GM13977 (cell line): ENCODE results near the gene SCYL1.

Source experiments
- DNase-seq: peaks from one replicate; pipeline ENCODE4 v3.0.0; 2012; ENCODE audit warnings: low spot score
- in situ Hi-C: fragments of 300-500 bp; cut with MboI; formaldehyde crosslinking; loops from one replicate; pipeline ENCODE4 v1.12.0; 2022; ENCODE audit warnings: low sequenced_read_pairs, low pct_unique_long_range_greater_than_20kb, mixed read lengths, inconsistent platforms; ENCODE audit not compliant: unreplicated experiment
- TF ChIP-seq, protein P1 (sequence below): IDR thresholded peaks from 2 replicates; pipeline ENCODE4 v1.5.1; 2012; ENCODE audit warnings: mild to moderate bottlenecking, control low read depth; ENCODE audit not compliant: insufficient read depth; ENCODE audit errors: extremely low read depth, missing control alignments

Gene SCYL1

DNA sequence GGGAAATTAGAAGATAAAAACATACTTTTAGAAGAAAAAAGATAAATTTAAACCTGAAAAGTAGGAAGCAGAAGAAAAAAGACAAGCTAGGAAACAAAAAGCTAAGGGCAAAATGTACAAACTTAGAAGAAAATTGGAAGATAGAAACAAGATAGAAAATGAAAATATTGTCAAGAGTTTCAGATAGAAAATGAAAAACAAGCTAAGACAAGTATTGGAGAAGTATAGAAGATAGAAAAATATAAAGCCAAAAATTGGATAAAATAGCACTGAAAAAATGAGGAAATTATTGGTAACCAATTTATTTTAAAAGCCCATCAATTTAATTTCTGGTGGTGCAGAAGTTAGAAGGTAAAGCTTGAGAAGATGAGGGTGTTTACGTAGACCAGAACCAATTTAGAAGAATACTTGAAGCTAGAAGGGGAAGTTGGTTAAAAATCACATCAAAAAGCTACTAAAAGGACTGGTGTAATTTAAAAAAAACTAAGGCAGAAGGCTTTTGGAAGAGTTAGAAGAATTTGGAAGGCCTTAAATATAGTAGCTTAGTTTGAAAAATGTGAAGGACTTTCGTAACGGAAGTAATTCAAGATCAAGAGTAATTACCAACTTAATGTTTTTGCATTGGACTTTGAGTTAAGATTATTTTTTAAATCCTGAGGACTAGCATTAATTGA is 25.0 kb upstream of the SCYL1 start:
- TF ChIP-seq, protein P1, sequence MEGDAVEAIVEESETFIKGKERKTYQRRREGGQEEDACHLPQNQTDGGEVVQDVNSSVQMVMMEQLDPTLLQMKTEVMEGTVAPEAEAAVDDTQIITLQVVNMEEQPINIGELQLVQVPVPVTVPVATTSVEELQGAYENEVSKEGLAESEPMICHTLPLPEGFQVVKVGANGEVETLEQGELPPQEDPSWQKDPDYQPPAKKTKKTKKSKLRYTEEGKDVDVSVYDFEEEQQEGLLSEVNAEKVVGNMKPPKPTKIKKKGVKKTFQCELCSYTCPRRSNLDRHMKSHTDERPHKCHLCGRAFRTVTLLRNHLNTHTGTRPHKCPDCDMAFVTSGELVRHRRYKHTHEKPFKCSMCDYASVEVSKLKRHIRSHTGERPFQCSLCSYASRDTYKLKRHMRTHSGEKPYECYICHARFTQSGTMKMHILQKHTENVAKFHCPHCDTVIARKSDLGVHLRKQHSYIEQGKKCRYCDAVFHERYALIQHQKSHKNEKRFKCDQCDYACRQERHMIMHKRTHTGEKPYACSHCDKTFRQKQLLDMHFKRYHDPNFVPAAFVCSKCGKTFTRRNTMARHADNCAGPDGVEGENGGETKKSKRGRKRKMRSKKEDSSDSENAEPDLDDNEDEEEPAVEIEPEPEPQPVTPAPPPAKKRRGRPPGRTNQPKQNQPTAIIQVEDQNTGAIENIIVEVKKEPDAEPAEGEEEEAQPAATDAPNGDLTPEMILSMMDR: no peak
- DNase-seq: no peak
- in situ Hi-C loops: loop anchor here (5.0 kb wide), 1 partner anchor 68 kb away; no protein-coding TSS in a partner anchor

- DNase-seq: no peak
- in situ Hi-C loops: loop anchor here (5.0 kb wide), 1 partner anchor 68 kb away; no protein-coding TSS in a partner anchor
- TF ChIP-seq, protein P1: no peak
Measured at GRCh38 chr11:65500387-65501185, 24.3 kb upstream of the SCYL1 start.

GRCh38 chr11:65501186-65501471 is 23.8 kb upstream of the SCYL1 start:
- in situ Hi-C loops: loop anchor here (5.0 kb wide), 1 partner anchor 69 kb away; no protein-coding TSS in a partner anchor
- TF ChIP-seq, protein P1: no peak
- no peak for DNase-seq

- DNase-seq: no peak
- in situ Hi-C loops: loop anchor here (5.0 kb wide), 1 partner anchor 69 kb away; no protein-coding TSS in a partner anchor
- TF ChIP-seq, protein P1: no peak
Measured at GRCh38 chr11:65501472-65502273, 23.2 kb upstream of the SCYL1 start.

DNA sequence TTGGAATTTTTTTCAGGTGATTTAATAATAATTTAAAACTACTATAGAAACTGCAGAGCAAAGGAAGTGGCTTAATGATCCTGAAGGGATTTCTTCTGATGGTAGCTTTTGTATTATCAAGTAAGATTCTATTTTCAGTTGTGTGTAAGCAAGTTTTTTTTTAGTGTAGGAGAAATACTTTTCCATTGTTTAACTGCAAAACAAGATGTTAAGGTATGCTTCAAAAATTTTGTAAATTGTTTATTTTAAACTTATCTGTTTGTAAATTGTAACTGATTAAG is 22.7 kb upstream of the SCYL1 start:
- in situ Hi-C loops: loop anchor here (5.0 kb wide), 1 partner anchor 70 kb away; no protein-coding TSS in a partner anchor
- DNase-seq: no peak

More for the DNA sequence above, 22.7 kb upstream of the SCYL1 start:
- TF ChIP-seq, protein P1: no peak
